Stimulated activated CD4-positive, alpha-beta T cell treated with anti-CD3 and anti-CD28 coated beads, Interleukin-4, amount 100 ng/mL, for 48 hours (primary cell): ENCODE results near the gene TSPAN14.

Source experiments
- DNase-seq, 2 donors: peaks; one replicate each; pipeline ENCODE4 v3.0.0-alpha.2; 2020; ENCODE audit warnings: low read depth in 2 of 2

Gene TSPAN14

GRCh38 chr10:80421707-80422536, 32.2 kb upstream of the TSPAN14 start:
- DNase-seq: no peak

GRCh38 chr10:80425901-80426300, 28.2 kb upstream of the TSPAN14 start:
- DNase-seq: no peak

DNA sequence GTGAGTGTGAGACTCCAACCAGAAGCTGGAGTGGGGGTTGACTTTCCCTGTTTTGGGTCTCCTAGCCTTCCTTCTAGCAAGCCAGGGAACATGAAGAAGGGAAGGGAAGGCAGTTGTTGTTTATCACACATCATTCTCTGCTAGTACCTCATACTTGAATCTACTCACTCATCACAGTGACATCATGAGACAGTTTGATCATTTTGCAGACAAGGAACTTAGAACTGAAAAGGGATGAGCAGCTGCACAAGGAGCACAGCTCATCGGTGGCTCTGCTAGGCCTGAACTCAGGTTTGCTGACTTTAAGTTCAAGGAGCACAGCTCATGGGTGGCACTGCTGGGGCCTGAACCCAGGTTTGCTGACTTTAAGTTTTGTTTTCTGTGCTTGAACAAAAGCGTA, 26.6 kb upstream of the TSPAN14 start:
- DNase-seq: no peak

DNA sequence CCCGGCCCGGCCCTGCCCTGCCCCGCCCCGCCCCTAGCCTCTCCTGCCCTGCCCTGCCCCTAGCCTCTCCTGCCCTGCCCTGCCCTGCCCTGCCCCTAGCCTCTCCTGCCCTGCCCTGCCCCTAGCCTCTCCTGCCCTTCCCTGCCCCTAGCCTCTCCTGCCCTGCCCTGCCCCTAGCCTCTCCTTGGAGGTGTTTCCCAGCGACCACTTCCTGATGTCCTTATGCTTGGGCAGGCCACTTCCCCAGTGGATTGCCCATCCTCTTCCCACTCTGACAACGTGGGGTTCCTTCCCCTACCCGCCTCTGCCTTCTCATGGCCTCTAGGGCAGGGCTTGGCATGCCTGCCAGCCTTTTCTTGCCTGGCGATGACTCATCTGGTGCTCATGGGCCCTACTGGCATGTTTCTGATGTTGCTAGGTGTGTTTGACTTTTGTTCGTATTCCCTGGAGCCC, 24.6 kb upstream of the TSPAN14 start:
- DNase-seq: no peak

- no peak for DNase-seq
These were observed 21.0 kb upstream of the TSPAN14 start for GRCh38 chr10:80433134-80433533.

DNA sequence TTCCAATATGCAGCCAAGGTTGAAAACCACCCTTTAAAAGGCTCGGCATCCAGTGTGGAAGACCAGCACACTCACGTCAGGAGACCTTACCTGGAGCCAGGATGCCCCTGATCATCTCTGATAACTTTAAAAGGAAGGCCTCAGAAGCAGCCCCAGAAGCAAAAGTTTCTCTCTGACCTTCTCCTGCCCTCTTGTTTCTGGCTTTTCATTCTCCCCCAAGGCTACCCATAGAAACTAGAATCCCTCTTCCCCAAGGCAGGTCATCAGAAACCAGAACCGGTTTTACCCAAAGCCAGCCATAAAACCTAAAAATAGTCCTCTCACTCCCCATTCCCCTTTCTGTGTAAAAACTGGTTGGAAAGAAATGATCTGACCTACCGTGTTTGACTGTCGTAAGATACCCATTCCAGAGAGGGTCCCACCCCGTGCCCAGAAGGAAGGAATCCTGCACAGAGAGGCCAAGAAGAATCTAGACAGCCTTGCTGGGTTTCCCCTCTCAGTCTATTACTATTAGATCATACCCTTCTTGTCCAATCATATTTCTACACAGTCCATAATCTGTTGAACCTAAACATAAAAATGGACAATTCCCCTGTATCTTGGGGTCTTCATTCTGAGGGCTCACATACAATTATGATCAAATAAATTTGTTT, 17.5 kb upstream of the TSPAN14 start:
- DNase-seq: no peak

DNA sequence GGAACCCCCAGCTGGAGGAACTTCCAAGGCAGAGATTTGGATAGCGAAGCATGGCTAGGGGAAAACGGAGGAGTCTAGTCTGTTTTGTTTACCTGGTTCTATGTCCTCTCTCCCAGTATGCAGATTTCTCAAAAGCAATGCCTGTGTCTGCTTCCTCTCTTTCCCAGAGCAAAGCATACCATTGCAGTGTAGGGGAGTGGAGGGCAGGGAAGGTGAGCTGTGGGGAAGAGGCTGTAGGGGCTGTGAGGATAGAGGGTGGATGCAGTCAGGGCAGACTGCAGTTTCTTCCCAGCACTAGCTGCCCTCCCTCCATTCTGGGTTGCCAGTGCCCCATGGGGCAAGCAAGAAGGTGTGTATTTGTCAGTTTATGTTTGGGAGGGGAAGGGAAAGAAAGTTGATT, 16.9 kb upstream of the TSPAN14 start:
- no peak for DNase-seq

DNA sequence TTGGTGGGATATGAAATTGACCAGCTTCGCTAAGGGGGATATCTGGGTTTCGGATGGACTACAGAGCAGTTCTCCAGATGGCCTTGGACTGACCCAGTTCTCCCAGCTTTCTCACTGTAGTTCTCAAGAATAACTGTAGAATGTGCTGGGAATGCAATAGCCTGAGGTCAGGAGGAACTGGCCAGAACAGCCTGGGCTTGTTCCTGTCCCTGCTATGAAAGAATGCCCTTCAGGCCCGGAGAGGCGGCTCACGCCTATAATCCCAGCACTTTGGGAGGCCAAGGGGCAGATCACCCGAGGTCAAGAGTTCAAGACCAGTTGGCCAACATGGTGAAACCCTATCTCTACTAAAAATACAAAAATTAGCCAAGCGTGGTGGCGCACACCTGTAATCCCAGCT, 12.3 kb upstream of the TSPAN14 start:
- no peak for DNase-seq

DNA sequence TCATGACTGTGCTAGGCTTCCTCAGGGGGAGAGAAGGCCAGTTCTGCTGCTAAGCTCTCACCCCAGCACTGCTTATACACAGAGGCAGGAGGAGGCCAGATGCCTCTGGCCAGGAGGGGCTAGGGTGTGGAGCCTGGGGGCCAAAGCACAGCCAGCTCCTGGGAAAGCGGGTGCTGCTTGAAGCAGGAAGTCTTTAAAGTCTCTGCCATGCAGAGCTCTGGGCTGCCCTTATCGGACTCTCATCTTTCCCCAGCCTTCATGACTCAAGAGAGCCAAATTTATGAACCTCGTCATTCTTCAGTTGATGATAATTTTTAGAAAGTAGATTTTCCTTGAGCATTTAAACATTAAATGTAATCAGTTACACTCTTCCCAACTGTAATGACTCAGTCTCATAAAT, 11.2 kb upstream of the TSPAN14 start:
- DNase-seq: no peak

DNA sequence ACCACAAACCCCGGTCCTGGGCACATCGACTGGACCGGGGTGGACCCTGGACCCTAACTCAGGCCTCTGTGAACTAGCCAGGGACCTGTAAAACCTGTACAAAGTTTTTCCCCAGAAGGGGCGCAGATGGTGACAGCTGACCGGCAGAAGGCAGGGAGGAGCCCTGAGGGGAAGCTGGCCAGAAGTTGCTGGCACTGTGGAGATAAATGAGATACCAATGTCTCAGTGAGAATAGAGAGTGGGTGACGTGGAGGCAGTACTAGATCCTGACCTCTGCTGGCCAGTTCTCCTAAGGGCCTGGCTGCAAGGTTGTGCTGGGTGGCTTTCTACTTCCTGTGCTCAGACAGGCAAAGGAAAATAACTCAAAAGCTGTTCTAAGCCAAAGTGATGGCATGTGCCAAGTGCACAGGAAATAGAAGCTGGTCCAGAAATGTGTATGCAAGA, 10.6 kb upstream of the TSPAN14 start:
- no peak for DNase-seq

GRCh38 chr10:80444124-80444523, 10.0 kb upstream of the TSPAN14 start:
- no peak for DNase-seq

DNA sequence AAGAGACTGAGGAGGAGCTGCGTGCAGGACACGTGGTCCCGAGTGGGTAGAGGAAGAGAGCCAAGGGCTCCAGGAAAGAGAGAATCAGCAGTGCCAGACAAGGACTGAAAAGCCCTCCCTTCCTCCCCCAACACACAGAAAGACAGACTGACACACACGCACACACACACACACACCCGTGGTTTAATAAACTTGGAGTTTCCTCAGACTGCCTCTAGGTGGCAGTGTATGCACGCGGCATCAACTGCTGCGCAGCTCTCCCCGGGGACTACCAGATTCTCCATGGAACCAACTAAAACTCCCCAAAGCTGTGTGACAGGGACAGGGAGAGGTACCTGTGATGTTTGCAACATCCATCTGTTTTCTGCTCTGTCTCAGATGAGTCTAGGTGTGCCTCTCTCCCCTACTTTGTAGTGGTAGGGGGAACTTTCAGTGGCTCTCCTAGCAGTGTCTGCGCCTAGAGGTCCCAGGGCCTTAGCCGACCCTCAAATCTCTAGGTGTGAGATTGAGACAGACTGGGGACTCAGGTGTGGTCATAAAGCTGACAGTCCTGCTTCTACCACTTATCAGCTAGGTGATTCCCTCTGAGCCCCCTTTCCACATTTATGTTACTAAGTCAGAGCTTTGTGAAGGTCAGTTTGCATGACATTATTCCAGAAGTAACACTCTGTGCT, 9.3 kb upstream of the TSPAN14 start:
- peak; percentile 57 to 59 for DNase-seq

DNA sequence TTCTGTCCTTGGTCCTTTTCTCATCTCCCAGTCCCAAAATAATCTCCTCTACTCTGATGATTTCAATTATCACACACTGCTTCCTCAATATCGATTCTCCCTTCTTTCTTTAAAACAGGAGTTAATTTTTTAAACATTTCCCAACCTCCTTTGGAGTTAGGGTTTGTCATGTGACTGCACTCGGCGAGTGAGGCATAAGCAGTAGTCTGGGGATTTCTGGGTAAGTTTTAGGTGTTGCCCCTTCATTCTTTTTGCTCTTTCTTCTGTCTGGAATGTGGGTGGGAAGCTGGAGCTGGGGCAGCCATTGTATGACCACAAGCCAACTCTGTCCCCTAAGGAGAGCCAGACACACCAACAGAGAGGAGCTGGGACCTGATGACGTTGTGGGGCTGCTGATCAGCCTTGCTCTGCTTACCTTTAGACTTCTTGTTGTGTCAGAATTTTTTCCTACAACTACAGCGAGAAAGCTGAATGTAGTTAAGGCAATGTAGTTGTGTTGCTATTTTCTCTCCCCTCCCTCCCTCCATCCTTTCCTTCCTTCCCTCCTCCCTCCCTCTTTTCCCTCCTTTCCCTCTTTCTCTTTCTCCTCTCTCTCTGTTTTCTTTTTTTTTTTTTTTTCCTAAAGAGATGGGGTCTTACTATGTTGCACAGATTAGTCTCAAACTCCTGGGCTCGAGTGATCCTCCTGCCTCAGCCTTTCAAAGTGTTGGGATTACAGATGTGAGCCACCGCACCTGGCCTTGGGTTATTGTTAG, 6.5 kb upstream of the TSPAN14 start:
- no peak for DNase-seq

DNA sequence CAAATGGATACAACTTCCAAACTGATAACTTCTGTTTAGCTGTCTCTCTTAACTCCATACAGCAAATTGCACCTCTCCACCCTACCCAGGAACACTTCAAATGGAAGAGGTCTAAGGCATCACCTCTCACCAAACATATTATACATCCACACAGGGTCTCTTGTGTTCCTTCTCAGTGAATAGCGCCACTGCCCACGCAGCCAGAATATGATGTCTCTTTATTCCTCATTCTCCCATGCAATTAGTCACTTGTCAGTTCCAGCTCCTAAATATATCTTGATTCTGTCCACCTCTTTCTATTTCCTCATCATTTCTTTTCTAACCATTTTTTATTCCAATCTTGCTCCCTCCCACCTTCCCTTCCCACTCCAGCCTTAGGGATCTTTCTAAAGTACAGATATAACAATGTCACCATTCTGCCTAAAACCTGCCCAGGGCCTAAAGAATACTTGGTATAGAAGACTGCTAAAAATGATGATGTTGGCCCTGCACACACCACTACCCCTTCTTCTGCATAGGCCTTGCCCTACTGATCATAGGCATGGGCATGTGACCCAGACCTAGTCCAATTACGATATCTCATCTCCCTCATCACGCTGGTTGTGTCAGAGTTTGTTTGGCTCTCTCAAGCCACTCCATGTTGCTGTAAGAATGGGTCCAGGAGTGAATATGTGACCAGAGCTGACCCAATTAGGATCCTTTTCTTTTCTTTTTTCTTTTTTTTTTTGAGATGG, 5.7 kb upstream of the TSPAN14 start:
- DNase-seq: no peak

DNA sequence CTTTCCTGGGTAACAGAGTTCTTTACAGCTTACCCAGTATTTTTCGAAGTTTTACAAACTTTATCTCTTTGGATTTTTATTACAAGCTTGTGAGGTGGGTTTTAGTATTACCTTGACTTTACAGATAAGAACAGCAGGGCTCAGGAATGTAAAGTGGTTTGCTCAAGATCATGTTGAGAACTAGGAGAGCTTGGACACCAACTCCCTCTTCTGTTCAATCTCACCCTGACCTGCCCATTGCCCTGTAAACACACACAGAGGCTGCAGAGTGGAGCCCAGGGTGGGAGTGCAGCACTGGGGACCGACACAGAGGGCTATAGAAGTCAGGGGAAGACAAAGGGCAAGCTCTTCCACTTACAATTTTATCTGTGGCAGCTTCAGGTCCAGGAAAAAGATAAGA, 4.6 kb upstream of the TSPAN14 start:
- DNase-seq: no peak

DNA sequence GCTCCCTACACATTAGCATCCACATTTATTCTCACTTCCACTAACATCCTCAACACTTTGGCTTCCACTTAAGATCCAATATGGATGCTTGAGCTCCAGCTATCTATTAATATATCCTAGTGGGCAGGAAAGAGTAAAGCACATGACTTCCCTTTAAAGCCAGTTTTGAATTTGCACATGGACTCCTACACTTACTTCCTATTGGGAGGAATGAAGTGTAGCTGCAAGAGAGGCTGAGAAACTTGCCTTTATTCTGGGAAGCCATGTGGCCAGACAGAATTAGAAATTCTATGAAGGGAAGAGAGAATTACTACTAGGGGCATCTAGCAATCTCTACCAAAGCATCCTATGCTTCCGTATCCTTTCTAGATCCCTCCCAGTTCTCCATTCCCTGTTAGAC, 3.0 kb upstream of the TSPAN14 start:
- DNase-seq: no peak

GRCh38 chr10:80452069-80452468, 2.0 kb upstream of the TSPAN14 start:
- no peak for DNase-seq

DNA sequence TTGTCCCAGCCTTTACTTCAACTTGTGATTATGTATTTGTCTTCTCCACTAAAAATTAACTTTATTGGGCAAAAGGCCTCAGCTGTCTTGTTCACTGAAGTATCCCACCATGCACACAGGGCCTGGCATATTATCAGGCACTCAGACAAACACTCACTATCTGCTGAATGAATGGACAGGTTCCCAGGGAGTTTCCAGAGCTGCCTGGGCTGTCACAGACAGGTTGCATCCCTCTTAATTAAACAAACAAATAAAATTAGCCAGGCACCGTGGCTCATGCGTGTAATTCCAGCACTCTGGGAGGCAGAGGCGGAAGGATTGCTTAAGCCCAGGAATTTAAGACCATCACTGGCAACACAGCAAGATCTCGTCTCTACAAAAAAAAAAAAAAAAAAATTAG, 1.5 kb upstream of the TSPAN14 start:
- no peak for DNase-seq

- DNase-seq: no peak
These were observed 861 bp upstream of the TSPAN14 start for GRCh38 chr10:80453056-80453841.
